Suppressor macrophage (primary cell): ENCODE measurements around the gene ERAL1.
A peak's percentile ranks its signal among the peaks of the same experiment; 100 is the strongest.
"Not testable (repeated sequence)": the region's sequence is repeated elsewhere in the genome, so short reads cannot be mapped to it uniquely, and the experiment has no call there.

ENCODE experiments used
- DNase-seq, 4 experiments: peaks; one replicate each; pipeline ENCODE4 v3.0.0-alpha.2; 2020 to 2022
- total RNA-seq, 17 experiments: gene quantifications; one replicate each; lab custom pipeline; 2026; ENCODE audit warnings: mixed read lengths in 6 of 17, inconsistent platforms in 3 of 17; lab: John Stamatoyannopoulos, UW

ERAL1 gene
- 10.0 to 31.5 (median 18.4) reads per million in 17 experiments for total RNA-seq

- peak; percentile 86 to 93 (median 92) for DNase-seq
These were observed at the start of gene ERAL1 for GRCh38 chr17:28854457-28855335. Gene ERAL1 (plus strand): TSS chr17:28855016. CDS start chr17:28855035, 19 bp downstream.

GRCh38 chr17:28807925-28808634, 46.7 kb upstream of the ERAL1 start:
- peak in 3 of 4 experiments; percentile 6 to 68 (median 64) for DNase-seq

- DNase-seq, result peak in 1 of 4 experiments; percentile 12
These were observed 44.4 kb upstream of the ERAL1 start for GRCh38 chr17:28810437-28810836.

- peak; percentile 10 to 29 (median 19) for DNase-seq
These were observed 43.1 kb upstream of the ERAL1 start for GRCh38 chr17:28811651-28812090.

GRCh38 chr17:28812091-28812747, 42.6 kb upstream of the ERAL1 start:
- peak; percentile 96 to 98 (median 98) for DNase-seq

- DNase-seq, result peak; percentile 66 to 79 (median 70)
These were observed 42.0 kb upstream of the ERAL1 start for GRCh38 chr17:28812748-28813377.

GRCh38 chr17:28816540-28816939, 38.3 kb upstream of the ERAL1 start:
- no peak for DNase-seq

GRCh38 chr17:28818819-28819221, 36.0 kb upstream of the ERAL1 start:
- no peak for DNase-seq

- DNase-seq, result no peak
These were observed 35.2 kb upstream of the ERAL1 start for GRCh38 chr17:28819582-28819981.

GRCh38 chr17:28827672-28828071, 27.1 kb upstream of the ERAL1 start:
- DNase-seq, result no peak

GRCh38 chr17:28828294-28829040, 26.3 kb upstream of the ERAL1 start:
- DNase-seq, result peak in 2 of 4 experiments; percentile 31 to 47

GRCh38 chr17:28834420-28834819, 20.4 kb upstream of the ERAL1 start:
- no peak for DNase-seq

GRCh38 chr17:28836541-28836940, 18.3 kb upstream of the ERAL1 start:
- not testable (repeated sequence) for DNase-seq

- no peak for DNase-seq
These were observed 15.6 kb upstream of the ERAL1 start for GRCh38 chr17:28839221-28839620.

- no peak for DNase-seq
These were observed 12.9 kb upstream of the ERAL1 start for GRCh38 chr17:28841901-28842281.

GRCh38 chr17:28842282-28843012, 12.4 kb upstream of the ERAL1 start, which contains the start of gene FAM222B:
Gene FAM222B (minus strand): TSS chr17:28842790. CDS start chr17:28766667, 76,123 bp downstream.
- DNase-seq, result peak; percentile 93 to 97 (median 96)

- DNase-seq, result no peak
These were observed 11.0 kb upstream of the ERAL1 start for GRCh38 chr17:28843816-28844148.

GRCh38 chr17:28846231-28846630, 8.6 kb upstream of the ERAL1 start:
- DNase-seq, result no peak

GRCh38 chr17:28846699-28847098, 8.1 kb upstream of the ERAL1 start:
- DNase-seq, result not testable (repeated sequence)

- DNase-seq, result peak; percentile 66 to 83 (median 72)
These were observed 6.1 kb upstream of the ERAL1 start for GRCh38 chr17:28848667-28849066.

GRCh38 chr17:28849281-28849680, 5.5 kb upstream of the ERAL1 start:
- peak; percentile 8 to 16 (median 11) for DNase-seq
